A673 (cell line): Measurements from ENCODE around the gene ARHGEF40. TPM values are rescaled to one million over a fixed set of nuclear protein-coding genes. Genes with fewer than 3 reads are reported as not detected.
A peak's percentile ranks its signal among the peaks of the same experiment; 100 is the strongest.

Experiments used
- BruUV-seq: library from RNA; stranded (reverse); fragments of 400-500 nt; replicated peaks from 2 replicates; lab custom pipeline; 2021; lab: Mats Ljungman, UMichigan
- CTCF ChIA-PET: fragments of 300-600 bp; sonication (Branson Sonifier 250); formaldehyde crosslinking; loops from one replicate; lab custom pipeline; 2022; ENCODE audit warnings: antibody characterized with exemption; lab: Charles Lee
- POLR2A ChIA-PET: fragments of 300-600 bp; sonication (Branson Sonifier 250); formaldehyde crosslinking; loops from one replicate; lab custom pipeline; 2022; ENCODE audit warnings: antibody characterized with exemption; ENCODE audit not compliant: low non-redundant PET; lab: Charles Lee
- DNase-seq: peaks from one replicate; pipeline ENCODE4 v3.0.0-alpha.2; 2015; ENCODE audit warnings: low spot score
- H3K27ac ChIP-seq: fragments of 200-600 bp; sonication (generic); 2 replicates; pipeline ENCODE4 v1.5.1; 2016; ENCODE audit warnings: mixed run types, low read depth, mild to moderate bottlenecking, mixed read lengths, antibody characterized with exemption, low read length; ENCODE audit not compliant: poor library complexity, severe bottlenecking
- H3K27me3 ChIP-seq: fragments of 200-600 bp; sonication (generic); replicated peaks from 2 replicates; pipeline ENCODE4 v1.6.1; 2017; ENCODE audit warnings: mixed run types, low read depth, mild to moderate bottlenecking, mixed read lengths, antibody characterized with exemption, low read length; ENCODE audit not compliant: insufficient read depth, poor library complexity
- H3K36me3 ChIP-seq: fragments of 200-600 bp; sonication (generic); 2 replicates; pipeline ENCODE4 v1.6.1; 2016; ENCODE audit warnings: mixed run types, mild to moderate bottlenecking, mixed read lengths, antibody characterized with exemption, low read length; ENCODE audit not compliant: insufficient read depth, poor library complexity, severe bottlenecking
- H3K4me1 ChIP-seq: fragments of 200-600 bp; sonication (generic); 2 replicates; pipeline ENCODE4 v1.6.1; 2017; ENCODE audit warnings: mixed run types, mild to moderate bottlenecking, mixed read lengths, antibody characterized with exemption, low read length; ENCODE audit not compliant: insufficient read depth, poor library complexity, severe bottlenecking
- H3K4me3 ChIP-seq: fragments of 200-600 bp; sonication (generic); 2 replicates; pipeline ENCODE4 v1.5.1; 2016; ENCODE audit warnings: low read depth, mixed run types, mild to moderate bottlenecking, mixed read lengths, low read length; ENCODE audit not compliant: poor library complexity, severe bottlenecking
- H3K9me3 ChIP-seq: fragments of 200-600 bp; sonication (generic); 2 replicates; pipeline ENCODE4 v1.6.1; 2016; ENCODE audit warnings: mixed run types, low read depth, mild to moderate bottlenecking, mixed read lengths, antibody characterized with exemption, low read length; ENCODE audit not compliant: poor library complexity, severe bottlenecking
- CTCF ChIP-seq: fragments of 300-800, 200-600 bp; sonication (generic); conservative IDR thresholded peaks from 2 replicates; pipeline ENCODE4 v1.5.1; 2017; ENCODE audit warnings: low read depth, mild to moderate bottlenecking, antibody characterized with exemption, low read length, moderate library complexity, mixed read lengths
- EZH2 ChIP-seq: fragments of 200-600 bp; sonication (generic); IDR thresholded peaks from 2 replicates; pipeline ENCODE4 v1.6.1; 2017; ENCODE audit warnings: borderline replicate concordance, low read depth, mild to moderate bottlenecking, mixed read lengths, antibody characterized with exemption, low read length; ENCODE audit not compliant: poor library complexity, severe bottlenecking
- intact Hi-C: fragments of 100-400 bp; cut with micrococcal nuclease; formaldehyde crosslinking; loops from one replicate; pipeline ENCODE4 v1.10.0; 2022; ENCODE audit not compliant: unreplicated experiment
- total RNA-seq: library from RNA; stranded (reverse); gene quantifications from 2 replicates; pipeline ENCODE4 v1.2.3, GENCODE V29; 2021

The ARHGEF40 gene
- total RNA-seq, 1 experiment from 2014 or later = 89.6 TPM

- no peaks in the 10 kb centered on the region for H3K27me3 ChIP-seq
- H3K9me3 ChIP-seq = no peaks in the 10 kb centered on the region
- no peaks in the 10 kb centered on the region for H3K36me3 ChIP-seq
- H3K4me1 ChIP-seq = peaks cover 7% of the 10 kb centered on the region
- H3K4me3 ChIP-seq = no peak overlapping the region
- DNase-seq = no peak
- POLR2A ChIA-PET = no interaction called here
- no TSS peak for BruUV-seq
- no peak for TF ChIP-seq EZH2
- no peak for TF ChIP-seq CTCF
- intact Hi-C loops = no loop called here
- CTCF ChIA-PET = no interaction called here
- H3K27ac ChIP-seq = no peak overlapping the region
Measured at GRCh38 chr14:21060614-21061346, 9.3 kb upstream of the ARHGEF40 start.

GRCh38 chr14:21061347-21061668 is 8.8 kb upstream of the ARHGEF40 start:
- peaks cover 7% of the 10 kb centered on the region for H3K4me1 ChIP-seq
- intact Hi-C loops = no loop called here
- H3K27me3 ChIP-seq = no peaks in the 10 kb centered on the region
- ChIA-PET CTCF (no interaction called here), POLR2A (no interaction called here)
- no peak overlapping the region for H3K27ac ChIP-seq
- no peak overlapping the region for H3K4me3 ChIP-seq
- TF ChIP-seq EZH2 (no peak), CTCF (no peak)
- no peaks in the 10 kb centered on the region for H3K9me3 ChIP-seq
- no TSS peak for BruUV-seq
- no peaks in the 10 kb centered on the region for H3K36me3 ChIP-seq
- no peak for DNase-seq

DNA sequence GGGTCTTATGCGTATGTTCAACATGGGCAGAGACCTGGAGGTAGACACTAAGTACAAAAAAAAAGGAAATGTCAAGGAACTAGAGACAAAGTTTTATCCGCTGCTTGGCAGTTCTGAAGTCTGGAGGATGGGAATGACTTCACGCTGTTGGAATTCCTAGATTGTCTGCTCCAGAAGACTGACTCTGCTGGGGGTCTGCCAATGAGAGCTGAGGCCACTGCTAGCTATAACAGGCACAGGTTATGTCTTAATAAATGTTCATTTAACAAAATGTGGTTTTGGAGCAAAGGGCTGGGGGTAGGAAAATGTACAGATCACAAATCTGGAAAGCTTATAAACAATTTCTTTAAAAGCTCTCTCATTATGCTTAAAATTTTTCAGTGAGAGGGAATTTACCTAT is 6.6 kb upstream of the ARHGEF40 start:
- ChIA-PET CTCF (interaction anchor here (1.1 kb wide), 1 partner anchor 49 kb away, joined by 6 read pairs; no protein-coding TSS in a partner anchor), POLR2A (no interaction called here)
- TF ChIP-seq CTCF (no peak), EZH2 (no peak)
- Histone ChIP-seq H3K4me3 (no peak overlapping the region), H3K4me1 (peaks cover 7% of the 10 kb centered on the region), H3K27ac (no peak overlapping the region), H3K36me3 (no peaks in the 10 kb centered on the region), H3K9me3 (no peaks in the 10 kb centered on the region), H3K27me3 (no peaks in the 10 kb centered on the region)
- no TSS peak for BruUV-seq
- peak; percentile 62 for DNase-seq
- intact Hi-C loops = no loop called here
